SH-SY5Y (cell line): ENCODE results near the gene ZNF709.

Source experiments
- GATA2 ChIP-seq: IDR thresholded peaks from 2 replicates; pipeline ENCODE4 v1.6.1; 2011; ENCODE audit warnings: mild to moderate bottlenecking, low read depth, low read length
- GATA3 ChIP-seq: IDR thresholded peaks from 2 replicates; pipeline ENCODE4 v1.6.1; 2011; ENCODE audit warnings: low read depth, mild to moderate bottlenecking, low read length, moderate library complexity

DNA sequence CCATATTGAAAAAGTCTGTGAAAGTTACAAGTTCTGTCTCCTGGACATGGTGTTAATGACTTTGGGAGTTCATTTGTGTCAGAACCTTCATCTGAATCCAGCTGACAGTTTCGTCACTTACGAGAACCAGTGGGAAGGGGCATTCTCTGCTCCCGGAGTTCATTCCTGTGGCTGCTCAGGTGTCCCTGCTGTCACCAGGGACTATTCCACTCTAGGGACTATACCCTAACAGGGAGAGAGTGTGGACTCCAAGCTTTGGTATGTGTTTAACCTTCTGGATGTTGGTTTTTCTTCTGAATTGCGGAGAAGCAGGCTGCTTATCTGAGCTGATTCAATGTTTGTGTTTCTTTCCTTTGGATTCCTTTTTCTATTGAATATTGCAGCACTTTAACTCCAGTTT, 12.4 kb upstream of the ZNF709 start:
- TF ChIP-seq GATA2 (no peak), GATA3 (no peak)
